GM12865 (cell line): ENCODE measurements around the gene TPCN2.
A peak's percentile ranks its signal among the peaks of the same experiment; 100 is the strongest.

ENCODE experiments used
- DNase-seq: peaks from one replicate; pipeline ENCODE4 v3.0.0; 2010; ENCODE audit warnings: low read depth
- H3K4me3 ChIP-seq: 2 replicates; pipeline ENCODE4 v1.5.1; 2011; ENCODE audit warnings: mild to moderate bottlenecking, low read depth, low read length, control low read depth
- CTCF ChIP-seq: IDR thresholded peaks from 2 replicates; pipeline ENCODE4 v1.5.1; 2011; ENCODE audit warnings: low read length, control low read depth, low read depth, inconsistent platforms; ENCODE audit not compliant: insufficient read depth; ENCODE audit errors: missing control alignments

TPCN2 gene

GRCh38 chr11:69096473-69096872 is 47.7 kb downstream of the TPCN2 start:
- TF ChIP-seq CTCF: no peak
- no peak for DNase-seq
- no peak overlapping the region for H3K4me3 ChIP-seq

- no peak for TF ChIP-seq CTCF
- H3K4me3 ChIP-seq: no peak overlapping the region
- DNase-seq: no peak
These were observed 48.5 kb downstream of the TPCN2 start for GRCh38 chr11:69097263-69097662.

GRCh38 chr11:69099180-69099579 is 50.4 kb downstream of the TPCN2 start:
- DNase-seq: no peak
- TF ChIP-seq CTCF: no peak
- H3K4me3 ChIP-seq: no peak overlapping the region

GRCh38 chr11:69100454-69101114 is 51.9 kb downstream of the TPCN2 start:
- no peak overlapping the region for H3K4me3 ChIP-seq
- DNase-seq: no peak
- no peak for TF ChIP-seq CTCF

GRCh38 chr11:69101115-69101791 is 52.5 kb downstream of the TPCN2 start:
- DNase-seq: peak; percentile 69
- peak; percentile 100 for TF ChIP-seq CTCF

GRCh38 chr11:69101792-69102695 is 53.3 kb downstream of the TPCN2 start:
- H3K4me3 ChIP-seq: no peak overlapping the region
- TF ChIP-seq CTCF: no peak
- no peak for DNase-seq

More at GRCh38 chr11:69101115-69101791, 52.5 kb downstream of the TPCN2 start:
- no peak overlapping the region for H3K4me3 ChIP-seq
